Myocyte (in vitro differentiated cells): Measurements from ENCODE around the gene MATK. TPM values are rescaled to one million over a fixed set of nuclear protein-coding genes. Genes with fewer than 3 reads are reported as not detected.
"Not testable (repeated sequence)": the region's sequence is repeated elsewhere in the genome, so short reads cannot be mapped to it uniquely, and the experiment has no call there.

Experiments
- DNase-seq: peaks from one replicate; pipeline ENCODE4 v3.0.0-alpha.2; 2012; ENCODE audit warnings: low read depth
- total RNA-seq: library from RNA; depleted of rRNA; stranded (reverse); fragments of >200 nt; gene quantifications from 2 replicates; pipeline ENCODE4 v1.2.3, GENCODE V29; 2014

Gene MATK
- total RNA-seq, 1 donor from 2014 or later, result not detected

GRCh38 chr19:3757705-3758104, 28.5 kb downstream of the MATK start:
- not testable (repeated sequence) for DNase-seq

- DNase-seq, result no peak
Observed at GRCh38 chr19:3753631-3754410, 32.4 kb downstream of the MATK start.

DNA sequence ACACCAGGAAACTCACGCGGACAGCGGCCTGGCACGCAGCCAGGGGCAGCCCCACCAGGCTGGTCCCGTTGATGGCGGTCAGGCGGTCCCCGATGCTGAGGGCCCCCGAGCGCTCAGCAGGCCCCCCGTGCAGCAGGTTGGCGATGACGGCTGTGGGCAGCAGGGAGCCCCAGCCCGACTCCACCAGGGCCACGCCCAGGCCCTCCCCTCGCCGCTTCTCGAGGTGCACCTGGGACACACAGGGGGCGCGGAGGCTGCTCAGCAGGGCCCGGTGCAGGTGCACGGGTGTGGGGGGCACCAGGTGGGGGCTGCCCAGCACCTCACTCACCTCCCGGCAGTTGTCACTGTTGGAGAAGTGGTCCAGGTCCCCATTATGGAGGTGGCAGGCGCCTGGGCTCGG, 33.7 kb downstream of the MATK start:
- DNase-seq, result no peak

DNA sequence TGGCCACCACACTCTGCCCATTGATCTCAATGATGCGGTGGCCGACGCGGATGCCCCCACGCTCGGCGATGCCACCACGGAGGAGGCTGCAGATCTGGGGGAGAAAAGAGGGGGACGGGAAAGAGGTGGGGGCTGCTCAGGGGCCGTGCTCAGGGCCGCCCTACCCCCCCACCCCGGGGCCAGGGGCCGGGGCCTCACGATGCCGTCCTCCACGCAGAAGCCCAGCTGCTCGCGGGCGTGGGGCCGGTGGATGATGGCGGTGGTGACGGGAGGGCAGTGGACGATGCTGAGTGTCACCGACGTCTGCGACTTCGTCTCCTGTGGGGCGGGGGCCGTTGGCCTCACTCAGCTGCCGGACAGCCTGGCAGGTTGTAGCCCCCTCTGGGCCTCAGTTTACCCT, 34.9 kb downstream of the MATK start:
- DNase-seq, result no peak

DNA sequence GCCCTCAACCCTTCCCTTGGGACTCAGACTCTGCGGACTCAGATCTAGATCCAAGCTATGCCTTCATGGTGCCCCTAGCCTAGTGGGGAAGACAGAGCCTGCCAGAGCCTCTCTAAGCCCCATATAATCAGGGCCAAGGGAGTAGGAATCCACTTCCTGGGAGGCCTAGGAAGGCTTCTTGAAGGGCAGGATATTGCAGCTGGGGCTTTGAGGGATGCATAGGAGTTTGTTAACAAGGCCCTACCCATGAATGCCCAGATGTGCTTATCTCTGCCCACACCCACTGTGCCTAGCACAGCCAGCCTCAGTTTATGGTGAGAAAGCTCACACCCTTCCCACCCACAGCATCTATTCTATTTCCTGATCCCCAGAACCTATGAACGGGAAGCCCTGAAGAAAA, 36.0 kb downstream of the MATK start:
- no peak for DNase-seq

DNA sequence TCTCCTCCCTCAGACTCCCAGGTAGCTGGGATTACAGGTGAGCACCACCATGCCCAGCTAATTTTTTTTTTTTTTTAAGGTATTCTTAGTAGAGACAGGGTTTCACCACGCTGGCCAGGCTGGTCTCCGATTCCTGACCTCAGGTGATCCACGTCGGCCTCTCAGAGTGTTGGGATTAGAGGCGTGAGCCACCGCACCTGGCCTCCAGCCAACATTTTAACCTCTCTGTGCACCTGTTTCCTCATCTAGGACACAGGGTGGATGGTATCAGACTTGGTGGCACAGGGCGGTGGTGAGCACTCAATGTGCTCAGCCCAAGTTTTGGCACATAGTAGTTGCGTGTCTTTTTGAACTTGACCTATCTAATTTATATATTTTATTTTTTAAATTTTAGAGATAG, 37.2 kb downstream of the MATK start:
- DNase-seq, result no peak

DNA sequence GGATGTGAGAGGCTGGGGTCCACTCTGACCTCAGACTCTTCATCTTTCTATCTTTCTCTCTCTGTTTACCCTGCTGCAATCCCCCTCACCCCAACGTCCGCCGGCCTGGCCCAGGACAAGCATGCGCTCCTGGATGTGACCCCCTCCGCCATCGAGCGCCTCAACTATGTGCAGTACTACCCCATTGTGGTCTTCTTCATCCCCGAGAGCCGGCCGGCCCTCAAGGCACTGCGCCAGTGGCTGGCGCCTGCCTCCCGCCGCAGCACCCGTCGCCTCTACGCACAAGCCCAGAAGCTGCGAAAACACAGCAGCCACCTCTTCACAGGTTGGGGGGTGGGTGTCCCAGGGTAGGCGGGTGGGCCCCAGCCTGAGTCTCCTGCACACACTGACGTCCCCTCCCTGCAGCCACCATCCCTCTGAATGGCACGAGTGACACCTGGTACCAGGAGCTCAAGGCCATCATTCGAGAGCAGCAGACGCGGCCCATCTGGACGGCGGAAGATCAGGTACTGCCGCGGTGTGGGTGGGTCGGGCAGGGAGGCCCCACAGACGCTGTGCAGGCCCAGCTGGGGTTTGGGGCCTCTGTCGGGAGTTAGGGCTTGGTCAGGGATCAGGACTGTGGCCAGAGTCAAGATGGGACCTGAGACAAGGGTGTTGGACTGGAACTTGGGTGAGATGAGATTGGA, 39.7 kb downstream of the MATK start:
- DNase-seq, result no peak

DNA sequence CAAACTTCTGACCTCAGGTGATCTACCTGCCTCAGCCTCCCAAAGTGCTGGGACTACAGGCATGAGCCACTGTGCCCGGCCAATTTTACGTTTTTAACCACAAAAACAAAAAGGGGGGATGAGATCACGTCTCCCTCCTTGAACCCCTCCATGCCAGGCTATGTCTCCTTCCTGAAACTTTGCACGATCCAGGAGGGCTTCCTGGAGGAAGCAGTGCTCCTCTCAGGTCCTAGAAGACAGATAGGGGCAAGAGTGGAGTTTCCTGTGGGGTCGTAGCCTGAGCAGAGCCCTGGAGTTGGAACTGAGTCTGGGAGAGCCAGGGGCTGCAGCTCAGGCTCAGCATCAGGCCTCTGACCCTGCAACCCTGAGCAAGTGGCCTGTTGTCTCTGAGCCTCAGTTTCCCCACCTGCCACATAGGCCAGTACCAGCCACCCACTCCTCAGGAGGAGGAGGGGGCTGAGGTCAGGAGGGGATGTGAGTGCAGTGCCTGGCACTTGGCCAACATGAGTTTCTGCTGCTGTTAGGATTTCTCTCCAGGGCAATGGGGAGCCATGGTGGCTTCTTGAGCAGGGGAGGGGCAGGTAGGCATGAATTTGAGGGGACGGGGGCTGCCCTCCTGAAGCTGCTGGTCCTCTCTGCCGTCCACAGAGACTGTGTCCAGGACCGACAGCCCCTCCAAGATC, 40.7 kb downstream of the MATK start:
- DNase-seq, result no peak

GRCh38 chr19:3743486-3743885, 42.7 kb downstream of the MATK start:
- no peak for DNase-seq

- no peak for DNase-seq
Observed at GRCh38 chr19:3740431-3740830, 45.8 kb downstream of the MATK start.

GRCh38 chr19:3738477-3739220, 47.5 kb downstream of the MATK start:
- no peak for DNase-seq

GRCh38 chr19:3737487-3738205, 48.5 kb downstream of the MATK start:
- no peak for DNase-seq

GRCh38 chr19:3736106-3736724, 50.0 kb downstream of the MATK start:
- DNase-seq, result no peak

DNA sequence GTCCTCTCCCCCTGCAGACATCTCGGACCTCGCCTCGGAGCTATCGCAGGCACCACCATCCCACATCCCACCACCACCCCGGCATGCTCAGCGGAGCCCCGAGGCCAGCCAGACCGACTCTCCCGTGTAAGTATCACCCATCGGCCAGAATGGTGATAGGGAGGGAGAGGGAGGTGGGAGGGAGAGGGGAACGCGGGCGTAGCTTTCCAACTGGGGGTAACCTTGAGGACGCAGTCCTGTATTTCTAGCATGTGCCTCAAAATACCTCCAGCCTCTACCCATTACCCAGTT, 51.9 kb downstream of the MATK start:
- DNase-seq, result no peak

GRCh38 chr19:3733549-3734309, 52.5 kb downstream of the MATK start:
- DNase-seq, result no peak

GRCh38 chr19:3732108-3732507, 54.1 kb downstream of the MATK start:
- DNase-seq, result no peak

DNA sequence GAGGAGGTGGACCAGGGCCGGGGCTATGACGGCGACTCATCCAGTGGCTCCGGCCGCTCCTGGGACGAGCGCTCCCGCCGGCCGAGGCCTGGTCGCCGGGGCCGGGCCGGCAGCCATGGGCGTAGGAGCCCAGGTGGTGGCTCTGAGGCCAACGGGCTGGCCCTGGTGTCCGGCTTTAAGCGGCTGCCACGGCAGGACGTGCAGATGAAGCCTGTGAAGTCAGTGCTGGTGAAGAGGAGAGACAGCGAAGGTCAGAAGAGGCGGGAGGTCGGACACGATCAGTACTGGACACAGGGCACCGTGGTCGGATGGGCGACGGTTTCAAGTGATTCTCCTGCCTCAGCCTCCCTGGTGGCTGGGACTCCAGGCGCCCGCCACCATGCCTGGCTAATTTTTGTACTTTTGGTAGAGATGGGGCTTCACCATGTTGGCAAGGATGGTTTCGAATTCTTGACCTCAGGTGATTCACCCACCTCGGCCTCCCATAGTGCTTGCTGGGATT, 55.7 kb downstream of the MATK start:
- DNase-seq, result no peak
